Activated CD8-positive, alpha-beta T cell treated with anti-CD3 and anti-CD28 coated beads for 36 hours (primary cell): ENCODE data around the gene FOLR1. TPM values are rescaled to one million over a fixed set of nuclear protein-coding genes. Genes with fewer than 3 reads are reported as not detected.

ENCODE experiments used
- ATAC-seq: fragments of 200-7000 bp; cut with Tn5 transposase; one replicate; pipeline ENCODE4 v1.10.0; 2021; ENCODE audit warnings: mild to moderate bottlenecking, moderate library complexity
- CTCF ChIA-PET: fragments of 350-600 bp; sonication (Branson Sonifier 250); formaldehyde crosslinking; loops from one replicate; lab custom pipeline; 2021; ENCODE audit warnings: antibody characterized with exemption; lab: Charles Lee
- POLR2A ChIA-PET: fragments of 350-600 bp; sonication (Branson Sonifier 250); formaldehyde crosslinking; loops from one replicate; lab custom pipeline; 2021; ENCODE audit warnings: antibody characterized with exemption; lab: Charles Lee
- DNase-seq: peaks from one replicate; pipeline ENCODE4 v3.0.0-alpha.2; 2020
- H3K27ac Mint-ChIP-seq: one replicate; pipeline ENCODE4 v1.8.0; 2021; ENCODE audit warnings: mild to moderate bottlenecking, mixed read lengths
- H3K27me3 Mint-ChIP-seq: one replicate; pipeline ENCODE4 v1.8.0; 2021; ENCODE audit warnings: mixed read lengths
- H3K36me3 Mint-ChIP-seq: one replicate; pipeline ENCODE4 v1.8.0; 2021; ENCODE audit warnings: low read depth, mixed read lengths
- H3K4me1 Mint-ChIP-seq: one replicate; pipeline ENCODE4 v1.8.0; 2021; ENCODE audit warnings: low read depth, mixed read lengths
- H3K4me3 Mint-ChIP-seq: one replicate; pipeline ENCODE4 v1.8.0; 2021; ENCODE audit warnings: mild to moderate bottlenecking, moderate library complexity, mixed read lengths
- H3K9me3 Mint-ChIP-seq: one replicate; pipeline ENCODE4 v1.8.0; 2021; ENCODE audit warnings: mixed read lengths
- intact Hi-C: fragments of 100-400 bp; cut with micrococcal nuclease; formaldehyde crosslinking; loops from one replicate; pipeline ENCODE4 v1.10.0; 2022
- total RNA-seq, 2 experiments: library from RNA; stranded (reverse); gene quantifications; one replicate each; pipeline ENCODE4 v1.2.3, GENCODE V29; 2021
- TF ChIP-seq, protein P1 (sequence below): fragments of 200-600 bp; IDR thresholded peaks from one replicate; pipeline ENCODE4 v1.8.0; 2022; ENCODE audit warnings: antibody characterized with exemption, mild to moderate bottlenecking

FOLR1 gene
- total RNA-seq, 2 experiments from 2014 or later = not detected

DNA sequence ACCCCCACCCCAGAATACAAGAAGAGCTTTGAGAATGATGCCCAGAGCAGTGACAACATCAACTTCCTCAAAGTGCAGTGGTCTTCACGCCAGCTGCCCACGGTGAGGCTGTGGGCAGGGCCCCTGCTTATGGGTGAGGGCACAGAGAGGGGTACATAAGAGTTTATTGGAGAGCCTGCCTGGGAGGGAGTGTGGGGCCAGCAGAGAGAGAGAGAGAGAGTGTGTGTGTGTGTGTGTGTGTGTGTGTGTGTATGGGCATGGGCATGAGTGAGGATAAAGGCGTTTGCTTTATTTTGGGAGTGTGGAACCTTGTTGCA, 42.5 kb downstream of the FOLR1 start:
- Mint-ChIP-seq H3K4me1 (peaks cover 6% of the 10 kb centered on the region), H3K27ac (peak overlapping the region; percentile 9), H3K4me3 (no peak overlapping the region), H3K36me3 (peaks cover 14% of the 10 kb centered on the region), H3K9me3 (no peaks in the 10 kb centered on the region), H3K27me3 (peaks cover 6% of the 10 kb centered on the region)
- TF ChIP-seq, protein P1, sequence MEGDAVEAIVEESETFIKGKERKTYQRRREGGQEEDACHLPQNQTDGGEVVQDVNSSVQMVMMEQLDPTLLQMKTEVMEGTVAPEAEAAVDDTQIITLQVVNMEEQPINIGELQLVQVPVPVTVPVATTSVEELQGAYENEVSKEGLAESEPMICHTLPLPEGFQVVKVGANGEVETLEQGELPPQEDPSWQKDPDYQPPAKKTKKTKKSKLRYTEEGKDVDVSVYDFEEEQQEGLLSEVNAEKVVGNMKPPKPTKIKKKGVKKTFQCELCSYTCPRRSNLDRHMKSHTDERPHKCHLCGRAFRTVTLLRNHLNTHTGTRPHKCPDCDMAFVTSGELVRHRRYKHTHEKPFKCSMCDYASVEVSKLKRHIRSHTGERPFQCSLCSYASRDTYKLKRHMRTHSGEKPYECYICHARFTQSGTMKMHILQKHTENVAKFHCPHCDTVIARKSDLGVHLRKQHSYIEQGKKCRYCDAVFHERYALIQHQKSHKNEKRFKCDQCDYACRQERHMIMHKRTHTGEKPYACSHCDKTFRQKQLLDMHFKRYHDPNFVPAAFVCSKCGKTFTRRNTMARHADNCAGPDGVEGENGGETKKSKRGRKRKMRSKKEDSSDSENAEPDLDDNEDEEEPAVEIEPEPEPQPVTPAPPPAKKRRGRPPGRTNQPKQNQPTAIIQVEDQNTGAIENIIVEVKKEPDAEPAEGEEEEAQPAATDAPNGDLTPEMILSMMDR = no peak
- ATAC-seq (no peak), DNase-seq (no peak)
- ChIA-PET POLR2A (interaction anchor here (0.7 to 0.9 kb wide), 2 partner anchors 10 to 552 kb away, joined by 3 to 4 read pairs; partner anchors contain the start of gene INPPL1), CTCF (no interaction called here)
- intact Hi-C loops = no loop called here

DNA sequence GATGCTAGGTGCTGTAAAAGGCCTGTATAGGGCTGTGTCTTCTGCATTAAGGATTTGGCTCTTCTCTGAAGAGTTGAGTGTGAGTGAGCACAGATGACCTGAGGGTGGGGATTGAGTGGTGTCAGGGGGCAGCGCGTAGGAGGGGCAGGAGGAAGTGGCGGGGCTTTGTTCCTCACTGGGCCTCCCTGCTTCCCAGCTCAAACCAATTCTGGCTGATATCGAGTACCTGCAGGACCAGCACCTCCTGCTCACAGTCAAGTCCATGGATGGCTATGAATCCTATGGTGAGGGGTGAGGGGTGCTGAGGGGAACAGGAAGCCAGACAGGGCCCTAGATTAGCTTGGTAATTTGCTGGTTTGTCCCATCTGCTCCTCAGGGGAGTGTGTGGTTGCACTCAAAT, 43.0 kb downstream of the FOLR1 start:
- Mint-ChIP-seq H3K9me3 (no peaks in the 10 kb centered on the region), H3K4me1 (peaks cover 7% of the 10 kb centered on the region), H3K27ac (no peak overlapping the region), H3K27me3 (peaks cover 7% of the 10 kb centered on the region), H3K36me3 (peaks cover 14% of the 10 kb centered on the region), H3K4me3 (no peak overlapping the region)
- TF ChIP-seq, protein P1 = no peak
- CTCF ChIA-PET = interaction anchor here (4.2 kb wide), 1 partner anchor 9 kb away, joined by 23 read pairs; the partner anchor contains the start of gene INPPL1
- POLR2A ChIA-PET = interaction anchor here (0.7 to 3.8 kb wide), 3 partner anchors 9 to 552 kb away, joined by 3 to 17 read pairs (median 4); partner anchors contain the start of gene INPPL1
- intact Hi-C loops = no loop called here
- DNase-seq = no peak
- ATAC-seq = no peak

DNA sequence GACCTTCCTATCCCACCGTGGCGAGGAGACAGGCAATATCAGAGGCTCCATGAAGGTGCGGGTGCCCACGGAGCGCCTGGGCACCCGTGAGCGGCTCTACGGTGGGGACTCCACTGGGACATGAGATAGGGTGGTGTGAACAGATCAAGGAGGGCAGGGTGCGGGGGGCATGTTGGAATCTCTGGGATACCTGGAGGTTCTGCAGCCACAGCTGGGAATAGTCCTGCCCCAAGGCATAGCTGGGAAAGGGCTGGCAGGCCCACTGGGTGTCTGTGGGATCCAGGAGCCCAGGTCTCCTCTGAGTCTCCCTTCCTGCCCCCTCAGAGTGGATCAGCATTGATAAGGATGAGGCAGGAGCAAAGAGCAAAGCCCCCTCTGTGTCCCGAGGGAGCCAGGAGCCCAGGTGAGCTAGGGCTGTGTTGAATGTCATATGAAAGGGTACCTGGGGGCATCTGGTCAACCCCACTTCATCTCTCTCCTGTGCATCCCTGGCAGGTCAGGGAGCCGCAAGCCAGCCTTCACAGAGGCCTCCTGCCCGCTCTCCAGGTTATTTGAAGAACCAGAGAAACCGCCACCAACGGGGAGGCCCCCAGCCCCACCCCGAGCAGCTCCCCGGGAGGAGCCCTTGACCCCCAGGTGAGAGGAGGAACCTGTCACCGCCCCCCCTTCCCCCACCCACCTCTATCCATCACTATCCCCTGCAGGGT, 43.6 kb downstream of the FOLR1 start:
- ChIA-PET POLR2A (interaction anchor here (3.8 kb wide), 1 partner anchor 10 kb away, joined by 17 read pairs; the partner anchor contains the start of gene INPPL1), CTCF (interaction anchor here (0.8 to 4.2 kb wide), 6 partner anchors 9 to 92 kb away, joined by 3 to 23 read pairs (median 5); partner anchors contain the start of genes INPPL1 and PHOX2A)
- TF ChIP-seq, protein P1 = no peak
- peaks cover 10% of the 10 kb centered on the region for H3K4me1 Mint-ChIP-seq
- intact Hi-C loops = no loop called here
- H3K9me3 Mint-ChIP-seq = no peaks in the 10 kb centered on the region
- no peak for ATAC-seq
- H3K36me3 Mint-ChIP-seq = peaks cover 14% of the 10 kb centered on the region
- no peak for DNase-seq
- peaks cover 11% of the 10 kb centered on the region for H3K27me3 Mint-ChIP-seq
- H3K27ac Mint-ChIP-seq = no peak overlapping the region
- no peak overlapping the region for H3K4me3 Mint-ChIP-seq

DNA sequence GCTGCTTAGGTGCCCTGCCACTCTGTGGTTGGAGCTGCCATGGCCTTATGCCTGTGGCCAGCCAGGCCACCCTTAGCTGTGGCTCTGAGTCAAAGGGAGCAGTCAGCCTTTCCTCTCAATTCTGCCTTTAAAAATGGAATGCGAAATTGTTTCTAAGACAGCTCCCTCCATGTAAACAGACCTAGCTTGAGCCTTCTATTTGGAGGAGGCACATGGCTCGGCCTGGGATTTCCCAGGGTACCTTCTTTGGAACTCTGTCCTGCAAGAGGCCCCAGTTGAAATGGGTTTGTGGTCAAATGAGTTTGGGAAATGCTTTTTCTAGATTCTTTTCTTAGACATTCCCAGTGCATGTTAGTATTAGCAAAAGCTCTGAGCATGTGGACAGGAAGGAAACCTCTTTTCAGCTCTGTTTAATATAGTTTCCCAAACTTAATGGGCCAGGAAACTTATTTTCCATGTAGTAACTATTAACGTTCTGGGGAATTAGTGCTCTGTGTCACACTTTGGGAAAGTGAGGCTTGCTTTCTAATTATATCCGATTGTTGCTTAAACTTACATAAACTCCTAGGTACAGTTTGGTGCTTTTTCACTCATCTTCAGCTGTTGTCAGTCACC, 44.2 kb downstream of the FOLR1 start:
- DNase-seq (no peak), ATAC-seq (no peak)
- ChIA-PET POLR2A (interaction anchor here (3.8 kb wide), 1 partner anchor 11 kb away, joined by 17 read pairs; the partner anchor contains the start of gene INPPL1), CTCF (interaction anchor here (0.8 to 4.2 kb wide), 9 partner anchors 8 to 211 kb away, joined by 3 to 23 read pairs (median 7); partner anchors contain the start of genes INPPL1 and PHOX2A)
- H3K36me3 Mint-ChIP-seq = peaks cover 14% of the 10 kb centered on the region
- H3K4me3 Mint-ChIP-seq = no peak overlapping the region
- no peak overlapping the region for H3K27ac Mint-ChIP-seq
- TF ChIP-seq, protein P1 = no peak
- no peaks in the 10 kb centered on the region for H3K9me3 Mint-ChIP-seq
- H3K4me1 Mint-ChIP-seq = peaks cover 15% of the 10 kb centered on the region
- intact Hi-C loops = no loop called here
- H3K27me3 Mint-ChIP-seq = peaks cover 17% of the 10 kb centered on the region

DNA sequence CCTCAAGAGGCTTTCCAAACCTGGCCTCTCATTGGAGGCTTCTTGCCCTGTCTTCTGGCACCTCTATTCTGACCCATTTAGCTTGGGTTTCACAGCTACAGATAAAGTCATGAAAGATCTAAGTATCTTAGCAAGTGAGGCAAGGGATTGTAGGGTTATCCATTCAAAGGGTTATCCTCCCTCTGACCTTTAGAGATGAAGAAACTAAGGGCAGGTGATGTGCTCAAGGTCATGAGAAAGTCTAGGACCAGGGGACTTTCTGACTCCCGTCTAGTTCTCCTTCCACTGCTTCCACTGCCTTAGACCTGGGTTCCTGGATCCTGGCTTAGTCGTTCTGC, 44.8 kb downstream of the FOLR1 start:
- POLR2A ChIA-PET = interaction anchor here (3.8 kb wide), 1 partner anchor 11 kb away, joined by 17 read pairs; the partner anchor contains the start of gene INPPL1

More for the DNA sequence above, 44.8 kb downstream of the FOLR1 start:
- DNase-seq (no peak), ATAC-seq (no peak)
- no peak overlapping the region for H3K4me3 Mint-ChIP-seq
- intact Hi-C loops = no loop called here
- H3K27me3 Mint-ChIP-seq = peaks cover 22% of the 10 kb centered on the region
- H3K36me3 Mint-ChIP-seq = peaks cover 14% of the 10 kb centered on the region
- H3K9me3 Mint-ChIP-seq = no peaks in the 10 kb centered on the region
- TF ChIP-seq, protein P1 = no peak
- CTCF ChIA-PET = interaction anchor here (1.1 to 4.2 kb wide), 9 partner anchors 11 to 212 kb away, joined by 3 to 23 read pairs (median 7); partner anchors contain the start of gene INPPL1
- no peak overlapping the region for H3K27ac Mint-ChIP-seq
- H3K4me1 Mint-ChIP-seq = peaks cover 15% of the 10 kb centered on the region
